ENCODE measurements around the gene TRIO. TPM values are rescaled to one million over a fixed set of nuclear protein-coding genes. Genes with fewer than 3 reads are reported as not detected.

TRIO gene
- total and polyA plus RNA-seq, 2 of the 8 experiments (the other 6 are each of a cell fraction or from before 2014, with no cell fraction given), result 35.1 to 69.1 TPM

DNA sequence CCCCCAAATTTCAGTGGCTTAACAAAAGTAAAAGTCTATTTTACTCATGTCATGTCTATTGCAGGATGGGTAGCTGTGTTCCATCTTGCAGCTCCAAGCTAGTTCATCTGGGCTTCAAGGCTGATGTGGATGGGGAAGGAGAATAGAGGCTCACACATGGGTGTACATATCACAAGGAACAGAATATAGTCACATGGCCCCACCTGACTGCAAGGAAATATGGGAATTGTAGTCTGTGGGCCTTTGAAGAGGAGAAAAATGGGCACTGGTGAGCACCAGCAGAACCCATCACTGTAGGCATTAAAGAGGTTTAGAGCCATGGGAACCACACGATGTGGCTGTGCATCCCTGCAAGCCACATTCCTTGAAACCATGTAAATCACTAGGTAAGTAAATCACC is 17.9 kb upstream of the TRIO start (continued):
- TF ChIP-seq JUND (IDR thresholded peaks at IDR 0.05; ENCODE audit: low read length), result no peak
- no peak for TF ChIP-seq POLR2AphosphoS5 (IDR thresholded peaks at IDR 0.05; ENCODE audit: low read depth, low read length)
- TF ChIP-seq CHD1 (IDR thresholded peaks at IDR 0.05; ENCODE audit: low read depth, low read length), result no peak
